Left ventricle myocardium inferior (tissue), 1 donor: ENCODE data around the gene PAPSS2. TPM values are rescaled to one million over a fixed set of nuclear protein-coding genes. Genes with fewer than 3 reads are reported as not detected.

Source experiments
- DNase-seq: peaks from one replicate; pipeline ENCODE4 v3.0.0-alpha.2; 2020
- H3K27ac ChIP-seq: fragments of 200-600 bp; replicated peaks from 2 replicates; pipeline ENCODE4 v1.8.0; 2021
- H3K27me3 ChIP-seq: fragments of 200-600 bp; 2 replicates; pipeline ENCODE4 v1.8.0; 2021; ENCODE audit warnings: low read depth
- H3K36me3 ChIP-seq: fragments of 200-600 bp; 2 replicates; pipeline ENCODE4 v1.8.0; 2021
- H3K4me1 ChIP-seq: fragments of 200-600 bp; 2 replicates; pipeline ENCODE4 v1.8.0; 2021
- H3K4me3 ChIP-seq: fragments of 200-600 bp; 2 replicates; pipeline ENCODE4 v1.8.0; 2021; ENCODE audit warnings: mild to moderate bottlenecking, moderate library complexity
- H3K9me3 ChIP-seq: fragments of 200-600 bp; replicated peaks from 2 replicates; pipeline ENCODE4 v1.8.0; 2021
- CTCF ChIP-seq: fragments of 200-600 bp; IDR thresholded peaks from 2 replicates; pipeline ENCODE4 v1.8.0; 2021; ENCODE audit warnings: antibody characterized with exemption, mild to moderate bottlenecking, borderline replicate concordance
- intact Hi-C: fragments of 100-400 bp; cut with micrococcal nuclease; formaldehyde crosslinking; loops from one replicate; pipeline ENCODE4 v1.11.0; 2022
- total RNA-seq: library from RNA; stranded (reverse); fragmentation: NEBNext Ultra II Directional; extraction: Animal tissue kit (Norgen Biotek cat#: 25700); gene quantifications from one replicate; pipeline ENCODE4 v1.2.1, GENCODE V29; 2021
- donor health status: DM: no; HTN: yes; CAD: no; lungs with severe emphysema.

Gene PAPSS2
- total RNA-seq, 1 donor from 2014 or later = 10.6 TPM

GRCh38 chr10:87674943-87675342 is 15.3 kb downstream of the PAPSS2 start:
- DNase-seq = no peak
- H3K4me3 ChIP-seq = no peak overlapping the region
- no peaks in the 10 kb centered on the region for H3K36me3 ChIP-seq
- TF ChIP-seq CTCF = no peak
- H3K27ac ChIP-seq = no peak overlapping the region
- H3K9me3 ChIP-seq = no peaks in the 10 kb centered on the region
- no peaks in the 10 kb centered on the region for H3K4me1 ChIP-seq
- intact Hi-C loops = no loop called here
- no peaks in the 10 kb centered on the region for H3K27me3 ChIP-seq

GRCh38 chr10:87675396-87676376 is 16.0 kb downstream of the PAPSS2 start:
- Histone ChIP-seq H3K36me3 (no peaks in the 10 kb centered on the region), H3K27me3 (no peaks in the 10 kb centered on the region), H3K9me3 (no peaks in the 10 kb centered on the region), H3K4me1 (no peaks in the 10 kb centered on the region), H3K27ac (no peak overlapping the region), H3K4me3 (no peak overlapping the region)
- no peak for DNase-seq
- no peak for TF ChIP-seq CTCF
- intact Hi-C loops = no loop called here

GRCh38 chr10:87677595-87677994 is 17.9 kb downstream of the PAPSS2 start:
- TF ChIP-seq CTCF = no peak
- Histone ChIP-seq H3K9me3 (no peaks in the 10 kb centered on the region), H3K36me3 (no peaks in the 10 kb centered on the region), H3K27ac (no peak overlapping the region), H3K4me3 (no peak overlapping the region), H3K4me1 (no peaks in the 10 kb centered on the region), H3K27me3 (no peaks in the 10 kb centered on the region)
- intact Hi-C loops = no loop called here
- no peak for DNase-seq

GRCh38 chr10:87678302-87678701 is 18.6 kb downstream of the PAPSS2 start:
- Histone ChIP-seq H3K4me3 (no peak overlapping the region), H3K36me3 (no peaks in the 10 kb centered on the region), H3K27me3 (no peaks in the 10 kb centered on the region), H3K27ac (no peak overlapping the region), H3K4me1 (no peaks in the 10 kb centered on the region), H3K9me3 (no peaks in the 10 kb centered on the region)
- intact Hi-C loops = no loop called here
- no peak for DNase-seq
- TF ChIP-seq CTCF = no peak

- H3K9me3 ChIP-seq = no peaks in the 10 kb centered on the region
- no peak overlapping the region for H3K27ac ChIP-seq
- intact Hi-C loops = no loop called here
- TF ChIP-seq CTCF = no peak
- H3K36me3 ChIP-seq = no peaks in the 10 kb centered on the region
- DNase-seq = no peak
- H3K4me1 ChIP-seq = peaks cover 9% of the 10 kb centered on the region
- H3K27me3 ChIP-seq = no peaks in the 10 kb centered on the region
- no peak overlapping the region for H3K4me3 ChIP-seq
Measured at GRCh38 chr10:87683356-87683755, 23.7 kb downstream of the PAPSS2 start.
